ENCODE measurements around the gene MSANTD2. TPM values are rescaled to one million over a fixed set of nuclear protein-coding genes. Genes with fewer than 3 reads are reported as not detected.

MSANTD2 gene
- total RNA-seq, 1 experiment from 2014 or later, result 8.6 TPM

DNA sequence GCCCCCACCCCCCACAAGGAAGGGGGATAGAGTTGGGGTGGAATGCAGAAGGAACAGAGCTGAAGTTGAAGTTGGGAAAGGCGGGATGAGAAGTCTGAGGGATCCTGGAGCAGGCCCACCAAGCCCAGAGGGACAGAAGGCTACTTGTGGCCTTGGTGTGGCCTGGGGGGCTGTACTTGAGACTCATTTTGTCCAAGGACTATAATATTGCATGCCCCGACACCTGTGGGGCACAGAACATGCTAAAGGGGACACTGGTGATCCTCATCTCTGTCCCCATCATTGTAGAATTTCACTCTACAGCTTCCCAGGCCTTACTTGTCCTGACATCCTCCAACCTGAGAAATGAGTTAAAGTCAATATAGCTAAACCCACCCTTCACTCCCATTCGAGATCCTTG is 39.4 kb downstream of the MSANTD2 start (continued):
- TF ChIP-seq, protein P1, sequence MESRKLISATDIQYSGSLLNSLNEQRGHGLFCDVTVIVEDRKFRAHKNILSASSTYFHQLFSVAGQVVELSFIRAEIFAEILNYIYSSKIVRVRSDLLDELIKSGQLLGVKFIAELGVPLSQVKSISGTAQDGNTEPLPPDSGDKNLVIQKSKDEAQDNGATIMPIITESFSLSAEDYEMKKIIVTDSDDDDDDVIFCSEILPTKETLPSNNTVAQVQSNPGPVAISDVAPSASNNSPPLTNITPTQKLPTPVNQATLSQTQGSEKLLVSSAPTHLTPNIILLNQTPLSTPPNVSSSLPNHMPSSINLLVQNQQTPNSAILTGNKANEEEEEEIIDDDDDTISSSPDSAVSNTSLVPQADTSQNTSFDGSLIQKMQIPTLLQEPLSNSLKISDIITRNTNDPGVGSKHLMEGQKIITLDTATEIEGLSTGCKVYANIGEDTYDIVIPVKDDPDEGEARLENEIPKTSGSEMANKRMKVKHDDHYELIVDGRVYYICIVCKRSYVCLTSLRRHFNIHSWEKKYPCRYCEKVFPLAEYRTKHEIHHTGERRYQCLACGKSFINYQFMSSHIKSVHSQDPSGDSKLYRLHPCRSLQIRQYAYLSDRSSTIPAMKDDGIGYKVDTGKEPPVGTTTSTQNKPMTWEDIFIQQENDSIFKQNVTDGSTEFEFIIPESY (IDR thresholded peaks at IDR 0.05; ENCODE audit: extremely low read depth, insufficient replicate concordance, low read length), result no peak
- TF ChIP-seq FOSL1 (IDR thresholded peaks at IDR 0.05; ENCODE audit: low read depth) (no peak), YY1 (IDR thresholded peaks at IDR 0.05; ENCODE audit: extremely low read depth, insufficient replicate concordance, low read depth, low read length) (no peak)
- TF ChIP-seq, protein P2, sequence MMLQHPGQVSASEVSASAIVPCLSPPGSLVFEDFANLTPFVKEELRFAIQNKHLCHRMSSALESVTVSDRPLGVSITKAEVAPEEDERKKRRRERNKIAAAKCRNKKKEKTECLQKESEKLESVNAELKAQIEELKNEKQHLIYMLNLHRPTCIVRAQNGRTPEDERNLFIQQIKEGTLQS (IDR thresholded peaks at IDR 0.05), result no peak

DNA sequence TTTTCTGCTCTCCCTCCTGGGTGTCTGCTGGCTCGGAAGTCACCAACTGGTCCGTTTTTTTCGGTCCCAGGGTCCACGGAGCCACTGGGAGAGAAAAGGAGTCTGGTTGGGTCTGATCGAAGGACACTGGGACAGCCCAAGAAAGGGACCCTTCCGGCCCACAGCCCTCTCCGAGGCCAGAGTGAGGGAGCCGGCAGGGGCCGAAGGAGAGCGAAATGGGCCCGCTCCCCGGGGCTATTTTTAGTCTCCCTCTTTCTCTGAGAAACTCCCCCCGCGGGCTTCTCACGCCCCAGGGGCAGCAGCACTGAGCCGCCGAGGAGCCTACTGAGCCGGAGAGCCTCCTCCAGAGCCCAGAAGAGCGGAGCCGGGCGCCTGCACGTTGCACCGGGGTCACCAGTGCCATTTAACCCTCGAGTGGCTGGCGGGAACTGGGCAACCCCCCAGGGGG is 40.0 kb downstream of the MSANTD2 start:
- ATAC-seq, result no peak
- H3K27me3 ChIP-seq (ENCODE audit: insufficient read depth, low read length), result no peaks in the 10 kb centered on the region
- no TSS peak for BruUV-seq (replicated peaks)
- ChIA-PET RAD21 (ENCODE audit: low non-redundant PET in 1 of 2, low total read pairs in 2 of 2, uncharacterized antibody in 2 of 2, unreplicated experiment in 2 of 2) (no interaction called here), POLR2A (no interaction called here), CTCF (interaction anchor here (0.8 kb wide), 1 partner anchor 10 kb away, joined by 3 read pairs; no protein-coding TSS in a partner anchor)
- H3K36me3 ChIP-seq (ENCODE audit: control insufficient read depth in 1 of 2, insufficient read depth in 2 of 2, low read length in 2 of 2), result no peaks in the 10 kb centered on the region
- H3K79me2 ChIP-seq (ENCODE audit: insufficient read depth, low read length), result no peaks in the 10 kb centered on the region
- no peaks in the 10 kb centered on the region for H3K9me2 ChIP-seq (ENCODE audit: insufficient read depth)
- peaks cover 20 to 40% of the 10 kb centered on the region in 2 experiments for H3K4me1 ChIP-seq (ENCODE audit: control insufficient read depth in 1 of 2, insufficient read depth in 2 of 2, low read length in 2 of 2)
- no peak overlapping the region for H3K9ac ChIP-seq (ENCODE audit: low read length)
- no peak overlapping the region for H3K27ac ChIP-seq (ENCODE audit: low read depth, low read length)
- no peak overlapping the region for H2AFZ ChIP-seq (ENCODE audit: low read depth, low read length, poor library complexity, severe bottlenecking)
- intact Hi-C loops (cut with micrococcal nuclease), result no loop called here
- H4K20me1 ChIP-seq (ENCODE audit: insufficient read depth), result no peaks in the 10 kb centered on the region; the same call in 1 of the 2 replicates
- no peak overlapping the region for H3K4me3 ChIP-seq (replicated peaks in 1 of 2; ENCODE audit: low read depth in 1 of 2, low read length in 2 of 2)
- DNase-seq (ENCODE audit: low read depth, low spot score), result no peak
- H3K4me2 ChIP-seq (ENCODE audit: low read length), result no peak overlapping the region
- H3K9me3 ChIP-seq (ENCODE audit: control insufficient read depth in 1 of 2, insufficient read depth in 1 of 2, low read depth in 1 of 2, low read length in 2 of 2), result no peaks in the 10 kb centered on the region
- TF ChIP-seq CBX3 (IDR thresholded peaks at IDR 0.05; ENCODE audit: low read depth), result no peak
- TF ChIP-seq, protein P1 (IDR thresholded peaks at IDR 0.05; ENCODE audit: extremely low read depth, insufficient replicate concordance, low read length), result no peak
- no peak for TF ChIP-seq ZFX (IDR thresholded peaks at IDR 0.05)
- TF ChIP-seq, protein P2 (IDR thresholded peaks at IDR 0.05), result no peak
- no peak for TF ChIP-seq SP1 (IDR thresholded peaks at IDR 0.05; ENCODE audit: low read depth)
- no peak for TF ChIP-seq SIN3A (IDR thresholded peaks at IDR 0.05; ENCODE audit: low read depth)
- TF ChIP-seq, protein P3, sequence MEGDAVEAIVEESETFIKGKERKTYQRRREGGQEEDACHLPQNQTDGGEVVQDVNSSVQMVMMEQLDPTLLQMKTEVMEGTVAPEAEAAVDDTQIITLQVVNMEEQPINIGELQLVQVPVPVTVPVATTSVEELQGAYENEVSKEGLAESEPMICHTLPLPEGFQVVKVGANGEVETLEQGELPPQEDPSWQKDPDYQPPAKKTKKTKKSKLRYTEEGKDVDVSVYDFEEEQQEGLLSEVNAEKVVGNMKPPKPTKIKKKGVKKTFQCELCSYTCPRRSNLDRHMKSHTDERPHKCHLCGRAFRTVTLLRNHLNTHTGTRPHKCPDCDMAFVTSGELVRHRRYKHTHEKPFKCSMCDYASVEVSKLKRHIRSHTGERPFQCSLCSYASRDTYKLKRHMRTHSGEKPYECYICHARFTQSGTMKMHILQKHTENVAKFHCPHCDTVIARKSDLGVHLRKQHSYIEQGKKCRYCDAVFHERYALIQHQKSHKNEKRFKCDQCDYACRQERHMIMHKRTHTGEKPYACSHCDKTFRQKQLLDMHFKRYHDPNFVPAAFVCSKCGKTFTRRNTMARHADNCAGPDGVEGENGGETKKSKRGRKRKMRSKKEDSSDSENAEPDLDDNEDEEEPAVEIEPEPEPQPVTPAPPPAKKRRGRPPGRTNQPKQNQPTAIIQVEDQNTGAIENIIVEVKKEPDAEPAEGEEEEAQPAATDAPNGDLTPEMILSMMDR (IDR thresholded peaks at IDR 0.05 in 2 of 3, conservative IDR thresholded peaks at IDR 0.05 in 1 of 3; ENCODE audit: borderline replicate concordance in 1 of 3, insufficient read depth in 1 of 3, low read depth in 2 of 3, low read length in 2 of 3), result no peak
- no peak for TF ChIP-seq SRF (IDR thresholded peaks at IDR 0.05; ENCODE audit: low read depth)
- no peak for TF ChIP-seq EGR1 (IDR thresholded peaks at IDR 0.05; ENCODE audit: low read depth)
- TF ChIP-seq POLR2AphosphoS5 (IDR thresholded peaks at IDR 0.05; ENCODE audit: low read depth, low read length), result no peak
- no peak for TF ChIP-seq RAD21 (IDR thresholded peaks at IDR 0.05; ENCODE audit: low read depth)
- no peak for TF ChIP-seq EZH2phosphoT487 (IDR thresholded peaks at IDR 0.05; ENCODE audit: borderline replicate concordance)
- TF ChIP-seq ELF1 (IDR thresholded peaks at IDR 0.05; ENCODE audit: borderline replicate concordance, low read depth), result no peak
- TF ChIP-seq FOSL1 (IDR thresholded peaks at IDR 0.05; ENCODE audit: low read depth), result no peak
- no peak for TF ChIP-seq TCF7L2 (IDR thresholded peaks at IDR 0.05; ENCODE audit: borderline replicate concordance, extremely low read depth, insufficient read depth, insufficient read length)

Data from HCT116 (cell line).